RWPE2 (cell line): ENCODE results near the gene SLC12A1.
A peak's percentile ranks its signal among the peaks of the same experiment; 100 is the strongest.

ENCODE experiments used
- ATAC-seq: fragments of 200-7000 bp; cut with Tn5 transposase; 3 replicates; pipeline ENCODE4 v1.9.1; 2021; ENCODE audit warnings: low read depth
- DNase-seq: peaks from one replicate; pipeline ENCODE4 v3.0.0-alpha.2; 2020; ENCODE audit warnings: low spot score
- H3K27ac ChIP-seq: fragments of 450-650 bp; 2 replicates; pipeline ENCODE4 v1.5.1; 2017; ENCODE audit warnings: mild to moderate bottlenecking; ENCODE audit not compliant: poor library complexity, severe bottlenecking
- H3K27me3 ChIP-seq: fragments of 250-450 bp; sonication (Bioruptor Pico); 2 replicates; pipeline ENCODE4 v1.5.1; 2021; ENCODE audit warnings: mild to moderate bottlenecking, moderate library complexity; ENCODE audit not compliant: insufficient read depth, poor library complexity, severe bottlenecking
- H3K36me3 ChIP-seq: fragments of 250-450 bp; sonication (Bioruptor Pico); 2 replicates; pipeline ENCODE4 v1.5.1; 2020; ENCODE audit warnings: low read depth, mild to moderate bottlenecking, moderate library complexity
- H3K4me1 ChIP-seq: fragments of 250-450 bp; sonication (Bioruptor Pico); 2 replicates; pipeline ENCODE4 v1.5.1; 2021; ENCODE audit warnings: mild to moderate bottlenecking, moderate library complexity; ENCODE audit not compliant: insufficient read depth, poor library complexity, severe bottlenecking
- H3K4me3 ChIP-seq: fragments of 250-450 bp; sonication (Bioruptor Pico); 2 replicates; pipeline ENCODE4 v1.5.1; 2021; ENCODE audit warnings: mild to moderate bottlenecking, moderate library complexity; ENCODE audit not compliant: severe bottlenecking
- H3K9me3 ChIP-seq: fragments of 250-450 bp; sonication (Bioruptor Pico); 2 replicates; pipeline ENCODE4 v1.5.1; 2021; ENCODE audit warnings: mild to moderate bottlenecking, moderate library complexity; ENCODE audit not compliant: severe bottlenecking
- CTCF ChIP-seq: fragments of 450-650 bp; IDR thresholded peaks from one replicate; pipeline ENCODE4 v1.5.1; 2017; ENCODE audit warnings: mild to moderate bottlenecking, moderate library complexity; ENCODE audit not compliant: poor library complexity, severe bottlenecking

Gene SLC12A1

DNA sequence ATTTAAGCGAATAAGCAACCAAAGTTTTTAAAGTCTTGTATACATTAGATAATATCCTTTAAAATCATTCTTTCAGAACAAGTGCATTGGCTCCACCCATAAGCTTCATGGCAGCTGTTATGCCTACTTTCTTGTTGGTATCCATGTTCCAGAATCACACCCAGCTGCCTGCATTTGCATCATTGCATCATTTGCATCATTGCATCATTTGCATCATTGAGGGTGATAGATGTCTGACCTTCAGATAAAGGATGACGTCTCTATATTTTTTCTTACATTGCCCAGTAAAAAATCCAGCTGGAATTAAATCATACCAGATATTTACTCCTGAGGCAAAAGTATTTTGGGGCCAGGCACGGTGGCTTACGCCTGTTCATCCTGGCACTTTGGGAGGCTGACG, 42.3 kb downstream of the SLC12A1 start:
- Histone ChIP-seq H3K4me1 (peaks cover 8% of the 10 kb centered on the region), H3K4me3 (no peak overlapping the region), H3K9me3 (no peaks in the 10 kb centered on the region), H3K36me3 (no peaks in the 10 kb centered on the region), H3K27ac (no peak overlapping the region), H3K27me3 (no peaks in the 10 kb centered on the region)
- DNase-seq (no peak), ATAC-seq (no peak)
- TF ChIP-seq CTCF: no peak

GRCh38 chr15:48250640-48251076, 44.6 kb downstream of the SLC12A1 start:
- no peaks in the 10 kb centered on the region for H3K27me3 ChIP-seq
- ATAC-seq: peak; percentile 66; the same call in 2 of the 3 replicates
- TF ChIP-seq CTCF: peak; percentile 93
- H3K36me3 ChIP-seq: no peaks in the 10 kb centered on the region
- no peak overlapping the region for H3K4me3 ChIP-seq
- H3K27ac ChIP-seq: no peak overlapping the region
- no peaks in the 10 kb centered on the region for H3K4me1 ChIP-seq
- DNase-seq: no peak
- no peaks in the 10 kb centered on the region for H3K9me3 ChIP-seq

DNA sequence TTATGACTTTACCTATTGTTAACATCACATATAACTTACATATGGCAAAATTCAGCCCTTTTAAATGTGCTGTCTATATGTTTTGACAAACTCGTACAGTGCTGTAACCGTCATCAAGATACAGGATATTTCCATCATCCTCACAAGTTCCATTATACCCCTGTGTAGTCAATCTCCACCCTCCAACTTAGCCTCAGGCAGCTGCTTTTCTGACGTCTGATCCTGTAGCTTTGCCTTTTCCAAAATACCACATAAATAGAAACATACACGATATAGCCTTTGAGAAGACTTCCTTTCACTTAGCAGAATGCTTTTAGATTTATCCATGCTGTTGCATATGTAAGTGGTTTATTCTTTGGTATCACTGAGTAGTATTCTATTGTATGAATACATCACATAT, 47.1 kb downstream of the SLC12A1 start:
- Histone ChIP-seq H3K36me3 (no peaks in the 10 kb centered on the region), H3K9me3 (no peaks in the 10 kb centered on the region), H3K4me3 (no peak overlapping the region), H3K4me1 (no peaks in the 10 kb centered on the region), H3K27ac (no peak overlapping the region), H3K27me3 (no peaks in the 10 kb centered on the region)
- no peak for TF ChIP-seq CTCF
- DNase-seq (no peak), ATAC-seq (no peak)

GRCh38 chr15:48265135-48265534, 59.0 kb downstream of the SLC12A1 start:
- H3K27me3 ChIP-seq: peaks cover 4% of the 10 kb centered on the region
- no peak for ATAC-seq
- no peak for TF ChIP-seq CTCF

DNA sequence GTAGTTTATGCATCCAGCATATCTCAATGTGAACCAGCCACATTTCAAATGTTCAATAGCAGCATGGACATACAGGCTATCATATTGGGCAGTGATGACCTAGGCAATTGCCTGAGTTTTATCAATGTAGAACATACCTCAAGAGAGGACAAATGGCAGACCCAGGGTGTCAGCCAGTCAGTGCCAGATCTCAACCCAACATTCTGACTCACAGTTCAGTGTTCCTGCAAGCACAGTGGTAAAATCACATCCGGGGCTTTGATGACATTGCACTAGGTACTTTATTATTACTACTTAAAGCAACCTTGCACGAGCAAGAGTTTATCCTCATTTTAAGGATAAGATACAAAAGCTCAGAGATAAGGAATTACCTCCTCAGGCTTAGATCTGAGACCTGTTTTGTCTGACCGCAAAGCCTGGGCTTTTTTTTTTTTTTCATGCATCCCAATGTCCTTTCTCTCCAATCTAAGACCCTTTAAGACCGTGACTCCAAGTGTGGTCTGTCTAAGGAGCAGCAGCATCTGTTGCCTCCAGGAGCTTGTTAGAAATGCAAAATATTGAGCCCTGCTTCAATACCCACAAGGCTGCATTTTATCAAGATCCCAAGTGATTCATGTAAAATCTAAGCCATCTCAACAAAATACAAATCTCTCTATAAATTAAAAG, 60.1 kb downstream of the SLC12A1 start:
- ATAC-seq (peak; percentile 42; the same call in 1 of the 3 replicates), DNase-seq (no peak)
- Histone ChIP-seq H3K36me3 (no peaks in the 10 kb centered on the region), H3K27me3 (peaks cover 4% of the 10 kb centered on the region), H3K9me3 (no peaks in the 10 kb centered on the region), H3K27ac (no peak overlapping the region), H3K4me1 (no peaks in the 10 kb centered on the region), H3K4me3 (no peak overlapping the region)
- TF ChIP-seq CTCF: no peak

More at GRCh38 chr15:48265135-48265534, 59.0 kb downstream of the SLC12A1 start:
- no peak overlapping the region for H3K4me3 ChIP-seq
- no peak for DNase-seq
- H3K9me3 ChIP-seq: no peaks in the 10 kb centered on the region
- H3K36me3 ChIP-seq: no peaks in the 10 kb centered on the region
- no peaks in the 10 kb centered on the region for H3K4me1 ChIP-seq
- H3K27ac ChIP-seq: no peak overlapping the region
